PC-9 (cell line): ENCODE measurements around the gene OTUD7B.

ENCODE experiments used
- CTCF ChIP-seq: fragments of 200-600 bp; sonication (generic); conservative IDR thresholded peaks from 2 replicates; pipeline ENCODE4 v1.6.1; 2017; ENCODE audit warnings: mixed run types, antibody characterized with exemption, mild to moderate bottlenecking, moderate library complexity
- EZH2 ChIP-seq: fragments of 200-600 bp; sonication (generic); IDR thresholded peaks from 2 replicates; pipeline ENCODE4 v1.8.0; 2017; ENCODE audit warnings: antibody characterized with exemption, low read depth

DNA sequence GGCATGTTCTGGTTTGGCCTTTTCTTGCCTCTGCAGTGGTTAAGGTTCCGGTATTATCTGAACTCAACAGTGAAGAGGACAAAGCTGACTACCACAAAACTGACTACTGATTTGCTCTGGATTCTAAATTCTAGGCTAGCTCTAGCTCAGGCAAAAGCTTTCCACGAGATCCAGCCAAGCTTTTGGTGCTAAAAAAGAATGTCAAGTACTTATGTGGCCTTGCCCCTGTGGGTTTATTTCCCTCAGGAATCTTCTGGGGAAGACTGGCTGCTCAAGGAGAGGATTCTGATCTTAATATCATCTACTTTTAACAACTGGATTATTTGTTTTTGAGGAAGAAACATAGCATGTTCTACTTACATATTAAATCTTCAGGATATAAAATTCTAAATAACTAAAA is 47.8 kb downstream of the OTUD7B start:
- TF ChIP-seq EZH2 = no peak
- TF ChIP-seq CTCF = no peak
